Activated T-helper 2 cell treated with anti-CD3 and anti-CD28 coated beads, Interferon-gamma antibody, Interleukin-2, Interleukin-4, amounts not matched to agents 10 μg/mL and 5 μg/mL and 100 μg/mL, durations not matched to agents 14 hours and 24 hours and 36 hours (primary cell): ENCODE measurements around the gene PDZD11. TPM values are rescaled to one million over a fixed set of nuclear protein-coding genes. Genes with fewer than 3 reads are reported as not detected.
"Not testable (repeated sequence)": the region's sequence is repeated elsewhere in the genome, so short reads cannot be mapped to it uniquely, and the experiment has no call there.

Experiments
- DNase-seq: peaks from one replicate; pipeline ENCODE4 v3.0.0; 2021; ENCODE audit warnings: low spot score
- H3K27ac Mint-ChIP-seq: one replicate; pipeline ENCODE4 v1.8.0; 2021; ENCODE audit warnings: mixed read lengths
- H3K27me3 Mint-ChIP-seq: one replicate; pipeline ENCODE4 v1.8.0; 2021; ENCODE audit warnings: low read depth, mixed read lengths
- H3K36me3 Mint-ChIP-seq: one replicate; pipeline ENCODE4 v1.8.0; 2021; ENCODE audit warnings: low read depth, mixed read lengths
- H3K4me1 Mint-ChIP-seq: one replicate; pipeline ENCODE4 v1.8.0; 2021; ENCODE audit warnings: low read depth, mixed read lengths
- H3K4me3 Mint-ChIP-seq: one replicate; pipeline ENCODE4 v1.8.0; 2021; ENCODE audit warnings: low read depth, mild to moderate bottlenecking, moderate library complexity, mixed read lengths
- H3K9me3 Mint-ChIP-seq: one replicate; pipeline ENCODE4 v1.8.0; 2021; ENCODE audit warnings: mixed read lengths
- intact Hi-C: fragments of 100-400 bp; cut with micrococcal nuclease; formaldehyde crosslinking; loops from one replicate; pipeline ENCODE4 v1.15.1; 2023
- total RNA-seq: library from RNA; stranded (reverse); gene quantifications from 2 replicates; pipeline ENCODE4 v1.2.3, GENCODE V29; 2022

PDZD11 gene
- total RNA-seq, 1 donor from 2014 or later = 27.7 TPM

DNA sequence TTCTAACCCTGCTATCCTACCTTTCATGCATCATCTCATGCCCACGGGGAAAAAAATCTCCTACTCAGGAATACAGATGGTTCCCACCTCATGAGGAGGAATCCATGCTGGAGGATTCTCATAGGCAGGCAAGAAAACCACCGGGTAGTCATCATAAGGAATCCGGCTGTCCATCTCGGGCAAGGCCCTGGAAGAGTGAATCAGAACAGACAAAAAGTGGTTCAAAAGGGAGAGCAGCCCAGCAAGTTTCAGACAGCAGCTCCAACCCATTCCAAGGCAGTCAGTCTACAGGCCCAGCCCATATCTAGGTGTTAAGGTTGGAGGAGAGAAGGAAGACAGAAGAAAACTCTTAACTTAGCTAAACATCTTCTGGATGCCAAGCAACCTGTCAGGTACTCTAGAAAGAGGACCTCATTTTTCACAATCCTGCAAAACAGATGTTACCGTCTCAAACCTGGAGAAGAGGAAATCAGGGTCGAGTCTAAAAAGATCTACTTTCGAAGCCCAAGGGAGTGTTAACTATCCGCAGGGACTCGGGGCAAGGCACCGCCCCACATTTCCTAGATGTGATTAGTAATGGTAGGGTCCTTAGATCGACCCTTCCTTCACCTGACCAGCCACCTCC lies 447 bp downstream of the PDZD11 start:
- Mint-ChIP-seq H3K9me3 (no peaks in the 10 kb centered on the region), H3K36me3 (peaks cover 29% of the 10 kb centered on the region), H3K4me3 (peak overlapping the region; percentile 93), H3K4me1 (peaks cover 23% of the 10 kb centered on the region), H3K27me3 (no peaks in the 10 kb centered on the region), H3K27ac (peak overlapping the region; percentile 85)
- intact Hi-C loops = loop anchor here (2.0 kb wide), 1 partner anchor 48 kb away; no protein-coding TSS in a partner anchor
- DNase-seq = no peak

DNA sequence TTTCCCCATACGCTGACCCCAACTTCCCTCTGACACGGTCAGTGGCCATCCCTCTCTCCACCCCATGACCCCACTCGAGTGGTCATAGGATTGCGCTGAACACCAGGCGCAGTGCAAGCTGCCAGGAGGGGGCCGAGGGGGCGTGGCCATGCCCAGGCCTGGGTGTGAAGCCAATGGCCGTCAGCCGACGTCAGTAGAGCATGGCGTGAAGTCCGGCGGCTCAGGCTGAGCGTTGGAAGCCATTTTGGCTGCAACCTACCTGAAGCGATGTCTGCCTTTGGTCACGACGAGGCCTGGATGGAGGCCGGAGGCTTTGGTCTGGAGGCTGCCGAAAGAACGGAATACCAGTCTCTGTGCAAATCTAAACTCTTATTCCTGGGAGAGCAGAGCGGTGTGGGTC lies 7.8 kb downstream of the PDZD11 start, which contains the start of gene RAB41:
TSS of gene RAB41 (plus strand) at position 222 of the 400 bp plus-strand sequence. CDS start at position 268, 46 bp downstream.
- no peak within 1 kb of the TSS for H3K27ac Mint-ChIP-seq
- H3K36me3 Mint-ChIP-seq = peaks cover 11% of the 10 kb centered on the region
- H3K27me3 Mint-ChIP-seq = no peaks in the 10 kb centered on the region
- intact Hi-C loops = no loop called here
- no peak within 1 kb of the TSS for H3K4me3 Mint-ChIP-seq
- no peak for DNase-seq
- H3K4me1 Mint-ChIP-seq = no peaks in the 10 kb centered on the region
- no peaks in the 10 kb centered on the region for H3K9me3 Mint-ChIP-seq

DNA sequence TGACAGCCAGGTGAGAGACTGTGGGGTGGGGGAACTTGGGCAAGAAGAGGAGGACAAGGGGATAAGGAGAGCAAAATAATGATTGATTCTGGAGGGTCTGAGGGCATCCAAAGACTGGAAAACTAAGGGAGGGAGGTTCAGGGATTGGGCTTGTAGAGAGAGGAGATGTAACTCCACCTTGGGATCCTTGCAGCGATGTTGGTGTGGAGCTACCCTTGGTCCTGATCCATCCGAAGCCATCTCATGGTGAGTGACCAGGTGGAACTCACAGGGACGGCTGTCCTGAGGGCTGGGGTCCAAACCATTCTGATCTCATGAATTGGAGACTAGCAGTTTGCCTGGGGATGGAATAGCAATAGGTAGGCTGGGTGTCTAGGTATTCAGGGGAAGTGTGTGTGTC lies 9.2 kb downstream of the PDZD11 start:
- no peaks in the 10 kb centered on the region for H3K4me1 Mint-ChIP-seq
- intact Hi-C loops = no loop called here
- no peaks in the 10 kb centered on the region for H3K36me3 Mint-ChIP-seq
- no peak overlapping the region for H3K27ac Mint-ChIP-seq
- no peak overlapping the region for H3K4me3 Mint-ChIP-seq
- H3K27me3 Mint-ChIP-seq = no peaks in the 10 kb centered on the region
- no peaks in the 10 kb centered on the region for H3K9me3 Mint-ChIP-seq
- no peak for DNase-seq

DNA sequence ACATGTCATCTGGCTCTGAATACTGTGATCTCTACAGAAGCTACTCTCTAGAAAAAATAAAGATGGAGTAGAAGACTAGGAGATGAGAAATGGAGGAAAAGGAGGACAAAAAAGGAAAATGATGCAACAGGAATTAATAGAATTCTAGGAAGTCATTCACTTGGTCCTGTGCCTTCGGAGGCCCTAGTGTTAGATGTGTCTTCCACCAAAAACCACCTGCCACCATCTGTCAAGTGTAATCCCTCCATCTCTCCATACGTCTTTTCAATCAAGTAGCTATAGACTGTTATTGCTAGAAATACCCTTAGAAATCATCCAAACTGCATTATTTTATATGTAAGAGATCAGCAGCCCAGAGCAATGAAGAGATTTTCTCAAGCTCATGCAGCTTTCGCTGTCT lies 10.6 kb downstream of the PDZD11 start:
- intact Hi-C loops = no loop called here
- H3K4me3 Mint-ChIP-seq = no peak overlapping the region
- no peaks in the 10 kb centered on the region for H3K9me3 Mint-ChIP-seq
- H3K36me3 Mint-ChIP-seq = no peaks in the 10 kb centered on the region
- DNase-seq = no peak
- H3K4me1 Mint-ChIP-seq = no peaks in the 10 kb centered on the region
- H3K27ac Mint-ChIP-seq = no peak overlapping the region
- no peaks in the 10 kb centered on the region for H3K27me3 Mint-ChIP-seq

DNA sequence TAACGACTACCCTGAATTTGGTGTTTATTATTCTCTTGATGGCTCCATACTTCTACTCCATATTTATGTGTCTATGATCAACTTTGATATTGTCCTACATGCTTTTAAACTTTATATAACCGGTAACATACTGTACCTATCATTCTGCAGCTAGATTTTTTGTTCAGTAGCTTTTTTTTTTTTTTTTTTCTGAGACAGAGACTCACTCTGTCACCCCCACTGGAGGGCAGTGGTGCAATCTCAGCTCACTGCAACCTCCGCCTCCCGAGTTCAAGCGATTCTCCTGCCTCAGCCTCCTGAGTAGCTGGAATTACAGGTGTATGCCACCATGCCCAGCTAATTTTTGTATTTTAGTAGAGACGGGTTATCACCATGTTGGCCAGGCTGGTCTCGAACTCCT lies 15.7 kb downstream of the PDZD11 start:
- DNase-seq, H3K36me3 Mint-ChIP-seq, H3K27me3 Mint-ChIP-seq, H3K4me1 Mint-ChIP-seq, H3K4me3 Mint-ChIP-seq, intact Hi-C loops, H3K9me3 Mint-ChIP-seq, H3K27ac Mint-ChIP-seq: not testable (repeated sequence)

DNA sequence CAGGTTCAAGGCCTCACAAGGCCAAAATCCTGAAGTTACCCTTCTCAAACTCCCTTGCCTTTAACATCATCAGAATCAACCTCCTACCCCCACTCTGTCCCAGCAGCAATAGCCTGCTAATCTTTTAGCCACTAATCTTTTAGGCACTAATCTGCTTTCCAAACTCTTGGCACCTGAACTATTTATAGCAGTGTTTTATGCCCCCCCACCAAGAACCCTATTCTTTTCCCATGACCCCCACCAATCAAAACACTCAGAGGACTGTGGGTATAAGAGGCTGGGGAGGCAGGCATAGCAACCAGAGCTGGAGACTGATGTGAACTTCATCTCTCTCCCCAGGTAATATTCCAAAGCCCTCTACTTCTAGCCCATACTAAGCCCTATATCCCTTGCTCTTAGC lies 21.7 kb downstream of the PDZD11 start, which contains the start of gene ARR3:
TSS of gene ARR3 (plus strand) at position 301 of the 400 bp plus-strand sequence. CDS start 1,052 bp downstream, outside the sequence.
- no peak within 1 kb of the TSS for H3K4me3 Mint-ChIP-seq
- no peaks in the 10 kb centered on the region for H3K4me1 Mint-ChIP-seq
- no peaks in the 10 kb centered on the region for H3K27me3 Mint-ChIP-seq
- H3K27ac Mint-ChIP-seq = no peak within 1 kb of the TSS
- intact Hi-C loops = no loop called here
- no peaks in the 10 kb centered on the region for H3K36me3 Mint-ChIP-seq
- no peak for DNase-seq
- H3K9me3 Mint-ChIP-seq = no peaks in the 10 kb centered on the region

DNA sequence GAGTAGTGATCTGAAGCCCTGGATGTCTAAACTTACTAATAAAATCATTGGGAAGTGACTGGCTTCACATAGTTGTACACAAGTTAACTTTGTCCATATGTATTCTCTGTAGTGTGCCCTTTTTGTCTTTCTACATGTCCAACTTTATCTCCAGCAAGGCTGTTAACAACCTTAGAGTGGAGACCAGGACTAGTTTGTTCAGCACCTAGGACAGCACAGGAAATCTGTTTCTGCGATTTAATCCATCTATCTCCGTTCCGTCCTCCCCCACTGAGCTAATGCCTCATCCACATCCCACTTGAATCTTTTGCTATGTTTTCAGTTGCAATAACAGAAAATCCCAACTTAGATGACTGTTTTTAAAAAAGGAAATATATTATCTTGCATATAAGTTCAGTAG lies 24.9 kb downstream of the PDZD11 start:
- intact Hi-C loops = no loop called here
- H3K9me3 Mint-ChIP-seq = no peaks in the 10 kb centered on the region
- H3K4me3 Mint-ChIP-seq = no peak overlapping the region
- no peak for DNase-seq
- no peaks in the 10 kb centered on the region for H3K36me3 Mint-ChIP-seq
- no peak overlapping the region for H3K27ac Mint-ChIP-seq
- no peaks in the 10 kb centered on the region for H3K27me3 Mint-ChIP-seq
- H3K4me1 Mint-ChIP-seq = no peaks in the 10 kb centered on the region

DNA sequence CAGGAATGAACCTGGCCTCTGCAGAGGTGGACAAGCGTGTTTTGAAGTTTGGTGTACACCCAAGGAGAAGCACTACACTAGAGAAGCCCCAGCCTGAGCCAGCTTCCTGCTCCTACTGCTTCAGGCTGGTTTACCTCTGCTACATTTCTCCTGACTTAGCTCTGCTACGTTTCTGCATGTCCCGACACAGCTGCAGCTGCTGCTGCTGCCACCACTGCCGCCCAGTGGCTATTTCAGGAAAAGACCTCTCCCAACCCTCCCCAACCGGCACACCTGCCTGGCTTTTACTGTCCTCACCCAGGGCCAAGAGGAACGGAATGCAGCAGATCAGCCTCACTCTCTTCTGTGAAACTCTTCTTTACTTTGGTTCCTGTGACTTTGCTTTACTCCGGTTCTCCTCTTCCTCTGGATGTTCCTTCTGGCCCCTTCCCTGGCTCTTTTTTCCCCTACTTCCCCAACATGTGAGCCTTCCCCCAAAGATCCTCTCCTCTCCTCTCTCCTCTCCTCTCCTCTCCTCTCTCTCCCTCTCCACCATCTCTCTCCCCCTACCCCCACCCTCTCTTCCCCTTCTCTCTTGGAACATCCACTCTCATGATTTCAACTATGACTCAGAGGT lies 26.7 kb downstream of the PDZD11 start:
- Mint-ChIP-seq H3K4me1 (no peaks in the 10 kb centered on the region), H3K27me3 (no peaks in the 10 kb centered on the region), H3K36me3 (no peaks in the 10 kb centered on the region), H3K9me3 (no peaks in the 10 kb centered on the region), H3K4me3 (no peak overlapping the region), H3K27ac (no peak overlapping the region)
- intact Hi-C loops = loop anchor here (1.0 kb wide), 1 partner anchor 66 kb away; no protein-coding TSS in a partner anchor
- DNase-seq = peak; percentile 9

DNA sequence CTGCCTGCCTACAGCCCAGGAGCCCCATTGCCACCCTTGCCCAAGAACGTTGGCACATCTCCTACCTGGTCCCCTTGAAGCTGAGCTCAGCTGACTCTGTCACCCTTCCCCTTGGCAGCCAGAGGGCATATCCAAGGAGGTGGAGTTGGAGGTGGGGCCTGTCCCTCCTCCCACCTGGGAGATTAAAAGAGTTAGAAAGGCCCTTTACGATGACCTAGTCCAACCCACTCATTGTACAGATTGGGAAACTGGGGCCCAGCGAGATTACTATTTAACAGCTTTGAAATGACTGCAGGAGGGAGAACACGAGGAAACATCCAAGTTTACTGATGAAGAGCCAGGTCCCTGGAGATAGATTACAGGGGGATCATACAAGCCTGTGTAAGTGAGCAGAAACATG lies 29.6 kb downstream of the PDZD11 start, which contains the start of gene P2RY4:
TSS of gene P2RY4 (minus strand) at position 101 of the 400 bp plus-strand sequence. CDS start 580 bp downstream, outside the sequence.
- Mint-ChIP-seq H3K27me3 (no peaks in the 10 kb centered on the region), H3K4me3 (no peak within 1 kb of the TSS), H3K36me3 (no peaks in the 10 kb centered on the region), H3K9me3 (no peaks in the 10 kb centered on the region), H3K27ac (no peak within 1 kb of the TSS), H3K4me1 (no peaks in the 10 kb centered on the region)
- intact Hi-C loops = no loop called here
- DNase-seq = no peak

DNA sequence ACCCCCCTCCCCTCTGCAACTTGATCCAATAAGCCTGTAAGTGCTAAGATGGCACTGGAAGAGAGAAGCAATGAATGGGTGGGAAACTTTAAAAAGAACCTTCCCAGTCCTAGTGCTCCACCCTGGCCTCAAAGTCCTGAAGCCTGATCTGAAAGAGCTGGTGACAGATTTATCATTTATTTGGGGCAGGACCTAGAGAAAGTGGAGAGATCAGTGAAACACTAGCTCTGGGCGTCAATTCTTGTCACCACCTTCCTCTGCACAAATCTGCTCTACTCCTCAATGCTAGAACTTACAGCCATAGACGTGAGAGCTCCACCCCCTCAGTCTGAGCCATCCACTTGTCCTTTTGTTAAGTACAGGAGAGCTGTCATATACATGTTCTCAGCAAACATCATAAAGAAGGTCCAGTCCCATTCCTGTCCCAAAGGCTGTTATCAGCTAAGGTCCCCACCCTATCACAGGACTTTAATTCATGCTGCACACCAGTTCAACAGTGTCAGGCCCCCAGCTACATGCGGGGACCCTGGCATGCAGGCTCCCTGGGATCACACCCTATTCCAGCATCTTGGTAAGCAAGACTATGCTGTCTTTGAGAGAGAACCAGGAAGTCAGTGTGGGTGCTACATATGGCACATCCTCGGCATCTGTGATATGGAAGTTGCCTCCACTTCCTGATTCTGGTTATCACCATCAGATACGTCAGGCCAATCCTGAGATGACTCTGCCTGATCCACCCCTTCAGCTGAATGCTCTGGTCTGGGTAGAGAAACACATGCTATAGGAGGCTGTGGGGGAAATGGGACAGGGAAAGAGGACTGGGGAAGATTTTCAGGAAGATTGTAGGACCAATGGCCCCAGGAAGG lies 32.1 kb downstream of the PDZD11 start:
- intact Hi-C loops = no loop called here
- no peak for DNase-seq
- peaks cover 18% of the 10 kb centered on the region for H3K4me1 Mint-ChIP-seq
- no peaks in the 10 kb centered on the region for H3K36me3 Mint-ChIP-seq
- no peaks in the 10 kb centered on the region for H3K9me3 Mint-ChIP-seq
- H3K27me3 Mint-ChIP-seq = no peaks in the 10 kb centered on the region
- H3K27ac Mint-ChIP-seq = no peak overlapping the region
- H3K4me3 Mint-ChIP-seq = no peak overlapping the region

DNA sequence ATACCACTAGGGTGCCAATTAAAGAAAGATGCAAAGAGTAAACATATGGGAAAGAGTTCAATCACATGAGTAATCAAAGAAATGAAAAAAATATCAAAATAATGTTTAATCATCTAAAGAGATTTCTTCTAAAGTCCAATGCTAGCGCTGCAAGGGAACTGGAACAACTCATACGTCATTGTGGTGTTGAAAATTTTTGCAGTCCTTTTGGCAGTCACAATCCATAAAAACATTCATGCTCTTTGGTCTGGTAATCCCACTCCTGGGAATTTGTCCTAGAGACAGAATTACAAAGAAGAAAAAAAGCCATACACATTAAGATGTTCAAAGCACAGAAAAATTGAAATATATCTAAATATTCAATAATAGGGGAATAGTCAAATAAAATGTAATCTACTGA lies 34.3 kb downstream of the PDZD11 start:
- intact Hi-C loops = no loop called here
- H3K4me1 Mint-ChIP-seq = peaks cover 18% of the 10 kb centered on the region
- H3K27ac Mint-ChIP-seq = no peak overlapping the region
- H3K36me3 Mint-ChIP-seq = no peaks in the 10 kb centered on the region
- no peak for DNase-seq
- H3K4me3 Mint-ChIP-seq = no peak overlapping the region
- no peaks in the 10 kb centered on the region for H3K27me3 Mint-ChIP-seq
- no peaks in the 10 kb centered on the region for H3K9me3 Mint-ChIP-seq

DNA sequence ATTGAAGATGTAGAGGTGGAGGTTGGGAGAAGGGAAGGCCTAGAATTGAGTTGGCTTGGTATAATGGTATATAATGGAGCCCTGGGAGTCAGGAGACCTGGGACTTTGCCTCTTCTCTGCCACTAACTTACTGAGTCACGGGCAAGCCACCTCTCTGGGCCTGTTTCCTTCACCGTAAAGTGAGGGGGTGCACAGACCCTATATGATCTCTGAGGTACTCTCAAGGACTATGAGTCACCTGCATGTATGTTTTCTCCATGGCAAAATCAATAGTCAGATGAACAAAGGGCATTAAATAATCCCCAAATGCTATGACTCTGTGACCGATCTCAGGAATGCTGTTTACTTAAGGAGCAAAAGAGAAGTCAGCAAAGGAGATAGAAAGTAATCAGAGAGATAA lies 34.8 kb downstream of the PDZD11 start:
- no peak overlapping the region for H3K4me3 Mint-ChIP-seq
- no peaks in the 10 kb centered on the region for H3K9me3 Mint-ChIP-seq
- no peak overlapping the region for H3K27ac Mint-ChIP-seq
- intact Hi-C loops = no loop called here
- DNase-seq = no peak
- H3K36me3 Mint-ChIP-seq = no peaks in the 10 kb centered on the region
- no peaks in the 10 kb centered on the region for H3K27me3 Mint-ChIP-seq
- peaks cover 18% of the 10 kb centered on the region for H3K4me1 Mint-ChIP-seq

DNA sequence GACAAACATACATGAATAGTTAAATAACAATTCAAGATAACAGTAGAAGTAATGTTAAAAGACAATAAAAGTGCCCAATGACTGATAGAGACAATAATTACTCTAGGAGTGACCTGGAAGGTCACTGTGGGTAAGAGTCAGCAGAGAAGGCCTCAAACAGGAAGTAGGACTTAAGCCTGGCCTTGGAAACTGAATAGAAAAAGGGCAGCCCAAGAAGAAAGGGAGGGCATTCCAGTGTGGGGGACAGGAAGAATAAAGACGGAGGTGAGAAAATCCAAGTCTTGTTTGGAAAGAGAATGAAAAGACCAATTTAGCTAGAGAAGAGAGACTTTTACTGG lies 35.7 kb downstream of the PDZD11 start:
- Mint-ChIP-seq H3K27me3 (no peaks in the 10 kb centered on the region), H3K27ac (peak overlapping the region; percentile 57), H3K4me3 (no peak overlapping the region), H3K9me3 (no peaks in the 10 kb centered on the region), H3K36me3 (no peaks in the 10 kb centered on the region), H3K4me1 (peaks cover 18% of the 10 kb centered on the region)
- intact Hi-C loops = no loop called here
- no peak for DNase-seq
